Measurements from ENCODE around the gene FCER1G.
"Not testable (repeated sequence)": the region's sequence is repeated elsewhere in the genome, so short reads cannot be mapped to it uniquely, and the experiment has no call there.

GRCh38 chr1:161224695-161225087, 9.6 kb downstream of the FCER1G start:
- not testable (repeated sequence) for TF ChIP-seq CTCF (conservative IDR thresholded peaks at IDR 0.05; ENCODE audit: low read length); EZH2phosphoT487 (IDR thresholded peaks at IDR 0.05; ENCODE audit: borderline replicate concordance)

All from Loucy (cell line).